Heart left ventricle (tissue), 16 donors: ENCODE measurements around the gene P2RY14. TPM values are rescaled to one million over a fixed set of nuclear protein-coding genes. Genes with fewer than 3 reads are reported as not detected.

Source experiments
- ATAC-seq, 4 donors: fragments of 200-7000 bp; cut with Tn5 transposase; one replicate each; pipeline ENCODE4 v1.9.1; 2020 to 2022; ENCODE audit warnings: moderate library complexity in 4 of 4, mild to moderate bottlenecking in 3 of 4, moderate number of reproducible peaks in 1 of 4
- DNase-seq, 5 donors: peaks; one replicate each; pipeline ENCODE4 v3.0.0-alpha.2; 2020
- H3K27ac ChIP-seq, 12 donors: fragments of 200-600 bp; sonication (generic) in 4 of 12; one replicate each; pipeline versions ENCODE4 v1.5.0 to v1.8.0; 2016 to 2022; ENCODE audit warnings: mild to moderate bottlenecking in 2 of 12
- H3K27me3 ChIP-seq, 9 donors: fragments of 200-600 bp; sonication (generic) in 2 of 9; one replicate each; pipeline versions ENCODE4 v1.5.1 to v1.8.0; 2016 to 2022; ENCODE audit warnings: mild to moderate bottlenecking in 3 of 9
- H3K36me3 ChIP-seq, 9 donors: fragments of 200-600 bp; sonication (generic) in 2 of 9; one replicate each; pipeline versions ENCODE4 v1.5.0 to v1.8.0; 2018 to 2022; ENCODE audit warnings: mild to moderate bottlenecking in 2 of 9
- H3K4me1 ChIP-seq, 12 donors: fragments of 200-600 bp; sonication (generic) in 4 of 12; one replicate each; pipeline versions ENCODE4 v1.5.0 to v1.8.0; 2016 to 2022; ENCODE audit warnings: mild to moderate bottlenecking in 3 of 12
- H3K4me3 ChIP-seq, 12 donors: fragments of 200-600 bp; sonication (generic) in 4 of 12; one replicate each; pipeline versions ENCODE4 v1.5.0 to v1.8.0; 2017 to 2022; ENCODE audit warnings: mild to moderate bottlenecking in 9 of 12, moderate library complexity in 4 of 12
- H3K9me3 ChIP-seq, 12 donors: fragments of 200-600 bp; sonication (generic) in 4 of 12; one replicate each; pipeline versions ENCODE4 v1.5.0 to v1.8.0; 2016 to 2022; ENCODE audit warnings: mild to moderate bottlenecking in 1 of 12
- CTCF ChIP-seq, 12 donors: fragments of 200-600 bp; sonication (generic) in 4 of 12; IDR thresholded peaks; one replicate each; pipeline versions ENCODE4 v1.5.0 to v1.8.0; 2018 to 2022; ENCODE audit warnings: antibody characterized with exemption in 12 of 12, mild to moderate bottlenecking in 5 of 12
- POLR2A ChIP-seq, 2 donors: fragments of 450-650 bp; IDR thresholded peaks; one replicate each; pipeline ENCODE4 v1.6.1; 2017; ENCODE audit warnings: antibody characterized with exemption in 2 of 2, mild to moderate bottlenecking in 2 of 2, moderate library complexity in 2 of 2
- WGBS, 4 donors: extraction: QIAGEN DNeasy Blood & Tissue Kit in 2 of 4; methylation state at CpG; one replicate each; pipeline versions ENCODE4 v1.1.5 to v1.1.7; 2013 to 2018; 5-methylcytosine and 5-hydroxymethylcytosine counted together
- intact Hi-C, 10 donors: fragments of 100-400 bp; cut with DNase I; formaldehyde crosslinking; loops; one replicate each; pipeline versions ENCODE4 v1.11.1 to v1.14.2; 2022
- polyA plus RNA-seq, 2 donors: library from polyadenylated mRNA; stranded (reverse); fragments of 200-250 nt; gene quantifications; one replicate each; pipeline ENCODE4 v1.2.3, GENCODE V29; 2013
- total RNA-seq, 9 donors: library from RNA; depleted of rRNA in 2 of 9; stranded (reverse); fragments of >200 nt in 2 of 9; fragmentation: NEBNext Ultra II Directional in 3 of 9; extraction: Animal tissue kit (Norgen Biotek cat#: 25700) in 3 of 9; gene quantifications; one replicate each; pipeline versions ENCODE4 v1.1.0 to v1.2.4, GENCODE V29; 2016 to 2023
- donor health status: ischemic (EF 13 %, LVEDD 7.1; RV severe dilation, severe dysfunction).
- donor health status: healthy with polysubstance abuse.
- donor health status: DM: no; HTN: yes; CAD: no.
- donor health status: DM: no; HTN: no; CAD: no.
- donor health status: ischemic (EF 25% LVEDD 6.9; RV normal size, moderate dysfunction).
- donor health status: ischemic (EF 25% LVEDD 5.7; RV mildly dilated, moderate dysfunction).
- donor health status: healthy.
- donor health status: DM: yes; HTN: yes; CAD: no.
- donor health status: ischemic (EF 35%, LVEDD 5.7; RV mildly dilated, moderate dysfunction).
- donor health status: nonischemic (EF 11% LVEDD 7.7; RV severe dilation, severe dysfunction).
- donor health status: DM: yes; HTN: yes; CAD: no.
- donor health status: PGD.
- donor health status: ischemic (EF 29% LVEDD 5.4; RV normal size, mild dysfunction).
- donor health status: nonischemic (EF 23%, LVEDD 6.1; RV moderate dilation, normal function).

P2RY14 gene
- total and polyA plus RNA-seq, 11 donors = 0.75 to 8.4 (median 3.2) TPM

DNA sequence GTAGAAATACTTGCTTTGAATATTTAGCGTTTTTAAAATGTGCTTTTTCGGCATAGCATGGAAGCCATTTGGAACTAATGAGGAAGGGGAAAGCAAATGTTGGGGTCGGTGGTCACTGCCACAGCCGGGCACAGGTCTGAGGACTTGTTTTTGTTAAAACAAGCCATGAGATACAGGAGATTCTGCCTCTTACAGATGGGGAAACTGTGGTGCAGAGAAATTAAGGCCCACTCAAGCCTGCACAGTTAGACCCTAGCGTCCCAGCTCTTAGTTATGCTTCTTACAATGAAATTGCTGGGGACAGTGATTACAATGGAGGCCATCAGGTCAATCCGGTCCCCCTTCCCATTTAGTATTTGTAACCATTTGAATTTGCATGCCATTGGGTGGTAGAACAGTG is 72.9 kb downstream of the P2RY14 start:
- Histone ChIP-seq H3K4me1 (peaks cover 0 to 31% (median 0%) of the 10 kb centered on the region in 12 donors), H3K9me3 (no peaks in the 10 kb centered on the region), H3K36me3 (no peaks in the 10 kb centered on the region), H3K27ac (peak overlapping the region in 1 of 12 donors; percentile 84), H3K4me3 (no peak overlapping the region), H3K27me3 (no peaks in the 10 kb centered on the region)
- intact Hi-C loops = no loop called here
- no peak for ATAC-seq
- 88 to 94% (median 92%) methylated on average over 6 of the region's 6 CpGs for WGBS, 4 donors
- no peak for DNase-seq
- TF ChIP-seq POLR2A (IDR thresholded peaks at IDR 0.05) = no peak
- no peak for TF ChIP-seq CTCF (IDR thresholded peaks at IDR 0.05)

GRCh38 chr3:151204530-151205402 is 73.6 kb downstream of the P2RY14 start:
- 81 to 90% (median 84%) methylated on average over 3 of the region's 3 CpGs for WGBS, 4 donors
- Histone ChIP-seq H3K27me3 (no peaks in the 10 kb centered on the region), H3K4me3 (no peak overlapping the region), H3K27ac (peak overlapping the region in 1 of 12 donors; percentile 84), H3K36me3 (no peaks in the 10 kb centered on the region), H3K4me1 (peaks cover 0 to 26% (median 0%) of the 10 kb centered on the region in 12 donors), H3K9me3 (no peaks in the 10 kb centered on the region)
- no peak for ATAC-seq
- no peak for TF ChIP-seq POLR2A (IDR thresholded peaks at IDR 0.05)
- TF ChIP-seq CTCF (IDR thresholded peaks at IDR 0.05) = no peak
- intact Hi-C loops = no loop called here
- no peak for DNase-seq

DNA sequence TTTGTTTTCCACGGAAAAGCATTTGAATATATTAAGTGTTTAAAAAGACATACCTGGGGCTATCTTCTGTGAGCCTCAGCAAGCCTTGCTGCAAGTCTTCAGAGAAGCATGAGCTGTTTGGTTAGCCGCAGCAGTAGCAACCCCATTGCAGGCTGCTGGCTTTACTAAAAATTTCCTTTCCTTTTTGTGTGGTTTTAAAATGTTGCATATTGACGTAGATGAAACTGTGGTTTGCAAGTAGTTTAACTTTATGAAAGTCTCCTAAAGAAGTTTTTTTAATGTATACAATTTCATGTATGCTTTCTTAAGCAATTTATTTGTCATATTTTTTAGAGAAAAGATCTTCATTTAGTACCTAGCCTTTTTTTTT is 75.3 kb downstream of the P2RY14 start, which contains the start of gene GPR171:
Gene GPR171, minus strand, starts transcription at position 166 of the 370 bp plus-strand sequence. CDS start 3,830 bp downstream, outside the sequence.
- TF ChIP-seq POLR2A (IDR thresholded peaks at IDR 0.05) (no peak), CTCF (IDR thresholded peaks at IDR 0.05) (no peak)
- Histone ChIP-seq H3K27ac (peak within 1 kb of the TSS in 1 of 12 donors; percentile 84), H3K4me3 (peak within 1 kb of the TSS in 2 of 12 donors; percentile 10 to 51), H3K9me3 (no peaks in the 10 kb centered on the region), H3K36me3 (no peaks in the 10 kb centered on the region), H3K27me3 (no peaks in the 10 kb centered on the region), H3K4me1 (peaks cover 0 to 31% (median 0%) of the 10 kb centered on the region in 12 donors)
- no peak for DNase-seq
- no peak for ATAC-seq
- intact Hi-C loops = no loop called here
- 85 to 92% (median 88%) methylated on average over 3 of the region's 3 CpGs for WGBS, 4 donors

DNA sequence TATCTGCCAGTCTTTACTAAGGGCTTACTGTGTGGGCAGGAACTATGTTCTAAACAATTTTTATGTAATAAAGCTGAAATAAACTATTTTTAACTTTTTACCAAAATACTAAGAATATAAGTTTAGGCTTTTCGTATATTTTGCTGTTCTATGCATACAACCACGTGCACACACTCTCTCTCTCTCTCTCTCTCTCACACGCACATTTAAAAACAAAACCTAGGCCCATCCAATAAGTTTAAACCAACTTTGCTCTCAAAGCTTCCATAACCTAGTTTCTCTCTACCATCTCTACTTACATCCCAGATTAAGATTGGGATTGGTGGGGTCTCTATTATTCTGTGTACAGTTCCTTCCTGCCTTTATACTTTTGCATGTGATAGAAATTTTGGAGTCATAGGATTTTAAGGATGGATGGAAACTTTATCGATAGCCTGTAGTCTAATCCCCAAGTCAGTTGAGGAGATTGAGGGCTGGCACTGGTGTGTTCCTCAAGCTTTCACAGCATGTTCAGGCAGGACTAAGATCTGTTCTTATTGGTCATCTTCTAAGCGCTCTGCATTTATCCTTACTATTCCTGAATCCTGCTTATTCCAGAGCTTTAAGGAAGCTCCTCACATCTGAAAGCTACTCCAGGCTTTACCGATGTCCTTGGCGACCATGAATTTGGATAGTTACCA is 77.2 kb downstream of the P2RY14 start:
- Histone ChIP-seq H3K36me3 (no peaks in the 10 kb centered on the region), H3K9me3 (no peaks in the 10 kb centered on the region), H3K4me1 (peaks cover 0 to 28% (median 0%) of the 10 kb centered on the region in 12 donors), H3K27me3 (no peaks in the 10 kb centered on the region), H3K27ac (peak overlapping the region in 1 of 12 donors; percentile 84), H3K4me3 (peak overlapping the region in 1 of 12 donors; percentile 51)
- DNase-seq (no peak), ATAC-seq (no peak)
- intact Hi-C loops = no loop called here
- WGBS, 4 donors = 91 to 95% (median 93%) methylated on average over 7 of the region's 7 CpGs
- no peak for TF ChIP-seq CTCF (IDR thresholded peaks at IDR 0.05)
- no peak for TF ChIP-seq POLR2A (IDR thresholded peaks at IDR 0.05)
